Measurements from ENCODE around the gene HELZ.

HELZ gene

GRCh38 chr17:67080804-67081203 is 164.2 kb downstream of the HELZ start:
- DNase-seq (ENCODE audit: low read depth, low spot score), result no peak

- no peak for DNase-seq (ENCODE audit: low read depth, low spot score)
These were observed 165.5 kb downstream of the HELZ start for GRCh38 chr17:67079491-67079890.

GRCh38 chr17:67078292-67078691 is 166.7 kb downstream of the HELZ start:
- no peak for DNase-seq (ENCODE audit: low read depth, low spot score)

- DNase-seq (ENCODE audit: low read depth, low spot score), result no peak
These were observed 168.7 kb downstream of the HELZ start for GRCh38 chr17:67076290-67076689.

- DNase-seq (ENCODE audit: low read depth, low spot score), result no peak
These were observed 170.2 kb downstream of the HELZ start for GRCh38 chr17:67074781-67075180.

GRCh38 chr17:67072885-67073284 is 172.1 kb downstream of the HELZ start:
- no peak for DNase-seq (ENCODE audit: low read depth, low spot score)

GRCh38 chr17:67071595-67071994 is 173.4 kb downstream of the HELZ start:
- no peak for DNase-seq (ENCODE audit: low read depth, low spot score)

GRCh38 chr17:67069603-67070136 is 175.3 kb downstream of the HELZ start:
- no peak for DNase-seq (ENCODE audit: low read depth, low spot score)

- no peak for DNase-seq (ENCODE audit: low read depth, low spot score)
These were observed 176.0 kb downstream of the HELZ start for GRCh38 chr17:67068999-67069398.

- no peak for DNase-seq (ENCODE audit: low read depth, low spot score)
These were observed 177.2 kb downstream of the HELZ start for GRCh38 chr17:67067571-67068482.

GRCh38 chr17:67066717-67067116 is 178.3 kb downstream of the HELZ start:
- DNase-seq (ENCODE audit: low read depth, low spot score), result no peak

GRCh38 chr17:67063141-67063540 is 181.9 kb downstream of the HELZ start:
- DNase-seq (ENCODE audit: low read depth, low spot score), result no peak

- DNase-seq (ENCODE audit: low read depth, low spot score), result no peak
These were observed 185.6 kb downstream of the HELZ start for GRCh38 chr17:67059372-67059771.

- no peak for DNase-seq (ENCODE audit: low read depth, low spot score)
These were observed 187.0 kb downstream of the HELZ start for GRCh38 chr17:67058036-67058435.

- no peak for DNase-seq (ENCODE audit: low read depth, low spot score)
These were observed 188.1 kb downstream of the HELZ start for GRCh38 chr17:67056746-67057490.

- DNase-seq (ENCODE audit: low read depth, low spot score), result no peak
These were observed 188.9 kb downstream of the HELZ start for GRCh38 chr17:67055811-67056745.

- DNase-seq (ENCODE audit: low read depth, low spot score), result no peak
These were observed 190.0 kb downstream of the HELZ start for GRCh38 chr17:67055041-67055443.

GRCh38 chr17:67054608-67055007 is 190.4 kb downstream of the HELZ start:
- no peak for DNase-seq (ENCODE audit: low read depth, low spot score)

- DNase-seq (ENCODE audit: low read depth, low spot score), result no peak
These were observed 190.9 kb downstream of the HELZ start for GRCh38 chr17:67054011-67054591.

- DNase-seq (ENCODE audit: low read depth, low spot score), result no peak
These were observed 191.5 kb downstream of the HELZ start for GRCh38 chr17:67053438-67054000.

All from ELF-1 (cell line).